Measurements from ENCODE around the gene OCLN.
"Not testable (repeated sequence)": the region's sequence is repeated elsewhere in the genome, so short reads cannot be mapped to it uniquely, and the experiment has no call there.

OCLN gene

DNA sequence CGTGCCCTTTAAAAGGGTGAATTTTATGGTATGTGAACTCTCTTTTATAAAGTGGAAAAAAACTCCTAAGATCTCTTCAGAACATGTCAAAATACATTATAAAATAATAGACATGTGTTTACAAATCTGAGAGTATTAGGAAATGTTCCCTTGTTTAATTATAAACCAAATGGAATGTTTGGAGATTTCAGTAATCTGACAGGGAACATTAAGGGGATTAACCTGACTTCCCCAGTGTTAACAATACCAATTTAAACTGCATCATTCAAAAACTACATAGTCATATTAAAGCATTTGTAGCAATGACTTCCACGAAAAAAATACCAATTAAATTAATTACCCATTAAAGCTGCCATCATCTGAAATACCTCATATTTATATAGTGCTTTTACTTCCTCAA is 1.6 kb upstream of the OCLN start:
- in situ Hi-C loops (cut with MboI; ENCODE audit: low sequenced_read_pairs) = no loop called here

DNA sequence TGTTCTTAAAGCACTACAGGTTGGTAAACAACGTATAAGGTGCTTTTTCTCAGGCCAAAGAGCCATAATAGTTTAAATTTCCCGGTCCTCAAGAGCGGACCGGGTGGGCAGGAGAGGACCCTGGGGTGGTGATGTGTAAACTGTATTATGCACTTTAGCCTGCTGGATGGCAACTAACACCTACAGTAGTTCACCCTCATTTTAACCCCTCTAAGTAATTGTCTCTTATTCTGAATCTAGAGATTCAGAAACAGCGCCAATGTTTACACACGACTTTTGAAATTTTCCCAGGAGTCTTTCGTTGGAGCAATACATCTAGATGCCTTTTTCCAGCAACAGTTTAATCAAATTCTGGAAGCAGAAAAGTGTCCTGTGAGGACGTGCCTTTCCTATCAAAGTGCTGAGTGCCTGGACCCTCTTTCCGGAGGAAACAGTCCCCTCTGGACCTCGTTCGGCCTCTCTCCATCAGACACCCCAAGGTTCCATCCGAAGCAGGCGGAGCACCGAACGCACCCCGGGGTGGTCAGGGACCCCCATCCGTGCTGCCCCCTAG is 676 bp upstream of the OCLN start:
- in situ Hi-C loops (cut with MboI; ENCODE audit: low sequenced_read_pairs) = no loop called here

DNA sequence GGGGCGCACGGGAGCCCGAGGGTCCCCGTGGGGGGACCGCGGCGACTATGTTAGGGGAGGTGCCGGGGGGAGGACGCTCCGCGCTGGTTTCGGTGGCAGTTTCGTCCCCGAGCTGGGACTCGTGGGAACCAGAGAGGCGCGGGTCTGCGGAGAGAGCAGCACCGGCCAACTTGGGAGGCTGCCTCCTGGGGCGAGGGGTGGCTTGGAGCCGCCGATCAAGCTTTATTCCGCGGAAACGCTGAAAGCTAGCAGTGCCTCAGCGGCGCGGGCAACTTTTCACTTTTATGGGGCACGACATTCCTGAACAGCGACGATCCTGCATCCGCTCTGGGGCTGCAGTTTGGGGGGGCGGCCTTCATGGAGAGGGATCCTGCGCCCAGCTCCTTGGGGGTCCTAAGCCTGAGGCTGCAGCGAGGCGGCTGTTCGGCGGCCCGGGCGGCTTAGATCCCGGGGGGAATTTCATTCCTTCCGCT is 369 bp downstream of the OCLN start:
- in situ Hi-C loops (cut with MboI; ENCODE audit: low sequenced_read_pairs) = no loop called here

DNA sequence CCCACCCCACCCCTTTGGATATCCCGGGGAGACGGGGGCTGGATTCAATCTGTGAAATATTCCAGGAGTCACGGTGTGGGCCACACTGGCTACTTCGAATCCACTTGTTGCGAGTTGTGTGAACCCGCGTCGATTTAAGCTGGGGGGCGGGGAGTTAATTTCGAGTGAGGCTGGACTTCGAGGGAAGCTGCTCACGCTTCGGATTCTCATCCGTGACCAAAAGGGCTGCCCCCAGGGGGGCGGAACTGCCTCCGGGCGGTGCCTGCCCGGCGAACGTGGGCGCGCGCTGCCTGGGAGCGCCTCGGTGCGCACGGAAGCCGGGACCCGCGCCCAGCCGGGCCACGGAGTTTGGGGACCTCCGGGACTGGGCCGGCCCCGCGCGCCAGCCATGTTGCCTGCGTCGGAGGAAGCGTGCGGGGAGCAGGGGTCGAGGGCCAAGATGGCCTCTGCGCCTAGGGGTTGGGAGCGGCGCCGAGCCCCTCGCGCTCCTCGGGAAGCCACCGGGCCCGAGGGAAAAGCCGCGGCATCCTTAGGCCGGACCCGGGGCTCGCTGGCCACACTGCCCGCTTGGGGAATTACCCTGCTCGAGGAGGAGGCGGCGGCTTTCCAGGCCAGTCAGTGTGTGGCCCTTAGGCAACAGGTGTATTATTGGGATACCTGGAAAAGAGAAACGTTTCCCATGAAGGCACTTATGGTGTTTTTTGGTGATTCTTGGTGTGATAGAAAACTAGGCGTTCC is 975 bp downstream of the OCLN start:
- in situ Hi-C loops (cut with MboI; ENCODE audit: low sequenced_read_pairs) = no loop called here

DNA sequence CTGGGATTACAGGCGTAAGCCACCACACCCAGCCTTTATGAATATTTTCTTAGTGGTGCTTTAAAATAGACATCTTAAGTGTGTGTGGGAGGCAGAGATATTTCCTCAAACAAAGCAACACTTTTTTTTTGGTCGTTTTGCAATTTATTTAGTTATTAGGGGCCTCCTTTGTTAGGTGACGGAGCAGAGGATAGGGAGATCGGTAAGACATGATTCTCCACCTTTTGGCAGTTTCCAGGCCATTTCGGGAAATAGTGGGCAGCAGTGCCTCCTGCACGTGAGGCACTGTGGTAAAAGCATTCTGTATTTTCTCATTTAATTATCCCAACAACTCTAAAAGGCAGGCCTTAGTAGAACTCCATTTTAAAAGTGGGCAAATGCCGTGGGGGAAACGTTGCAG is 1.9 kb downstream of the OCLN start:
- in situ Hi-C loops (cut with MboI; ENCODE audit: low sequenced_read_pairs) = no loop called here

DNA sequence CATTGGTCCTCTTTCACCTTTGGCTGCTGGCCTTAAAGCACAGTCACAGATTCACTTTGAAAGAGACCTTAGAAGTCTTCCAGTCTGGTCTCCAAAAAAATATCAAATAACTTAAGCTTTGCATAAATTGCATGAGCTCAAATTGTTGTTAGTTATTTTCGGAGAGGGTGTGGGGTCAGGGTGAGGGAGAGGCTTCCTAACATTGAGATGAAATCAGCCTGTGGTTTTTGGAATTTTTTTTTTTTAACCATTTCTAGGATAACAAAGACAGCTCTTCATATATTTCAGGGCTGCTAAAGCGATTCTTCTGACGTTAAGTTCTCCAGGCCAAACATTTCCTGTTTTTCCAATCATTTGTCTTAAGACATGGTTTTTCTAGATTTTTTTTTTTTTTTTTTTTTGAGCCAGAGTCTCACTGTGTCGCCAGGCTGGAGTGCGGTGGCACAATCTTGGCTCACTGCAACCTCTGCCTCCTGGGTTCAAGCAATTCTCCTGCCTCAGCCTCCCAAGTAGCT is 4.5 kb downstream of the OCLN start:
- in situ Hi-C loops (cut with MboI; ENCODE audit: low sequenced_read_pairs) = no loop called here

DNA sequence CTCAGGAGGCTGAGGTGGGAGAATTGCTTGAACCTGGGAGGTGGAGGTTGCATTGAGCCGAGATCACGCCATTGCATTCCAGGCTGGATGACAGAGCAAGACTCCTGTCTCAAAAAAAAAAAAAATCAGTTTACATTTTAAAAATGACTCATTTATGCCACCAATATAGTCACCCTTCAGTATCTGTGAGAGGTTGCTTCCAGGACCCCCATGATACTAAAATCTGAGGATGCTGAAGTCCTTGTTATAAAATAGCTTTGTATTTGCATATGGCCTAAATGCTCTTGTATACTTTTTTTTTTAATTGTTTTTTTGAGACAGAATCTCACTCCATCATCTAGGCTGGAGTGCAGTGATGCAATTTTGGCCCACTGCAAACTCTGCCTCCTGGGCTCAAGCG is 5.8 kb downstream of the OCLN start:
- in situ Hi-C loops (cut with MboI; ENCODE audit: low sequenced_read_pairs) = no loop called here

DNA sequence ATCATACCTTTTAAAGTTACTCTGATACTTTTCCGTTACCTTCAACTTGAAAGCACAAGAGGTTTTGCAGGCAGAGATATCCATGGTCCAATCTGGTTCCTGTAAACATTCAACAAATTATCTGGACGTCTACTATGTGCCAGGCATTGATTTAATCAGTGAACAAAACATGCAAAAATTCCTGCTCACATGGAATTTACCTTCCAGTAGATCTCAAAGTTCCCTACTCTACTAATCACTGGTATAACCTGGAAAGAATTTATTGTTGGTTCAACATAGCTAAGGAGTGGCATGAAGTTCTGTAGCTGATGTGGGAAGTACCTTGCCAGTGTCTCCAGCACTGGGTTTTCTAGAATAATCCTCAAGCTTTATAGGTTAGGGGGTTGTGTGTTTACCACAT is 9.8 kb downstream of the OCLN start:
- in situ Hi-C loops (cut with MboI; ENCODE audit: low sequenced_read_pairs) = no loop called here

DNA sequence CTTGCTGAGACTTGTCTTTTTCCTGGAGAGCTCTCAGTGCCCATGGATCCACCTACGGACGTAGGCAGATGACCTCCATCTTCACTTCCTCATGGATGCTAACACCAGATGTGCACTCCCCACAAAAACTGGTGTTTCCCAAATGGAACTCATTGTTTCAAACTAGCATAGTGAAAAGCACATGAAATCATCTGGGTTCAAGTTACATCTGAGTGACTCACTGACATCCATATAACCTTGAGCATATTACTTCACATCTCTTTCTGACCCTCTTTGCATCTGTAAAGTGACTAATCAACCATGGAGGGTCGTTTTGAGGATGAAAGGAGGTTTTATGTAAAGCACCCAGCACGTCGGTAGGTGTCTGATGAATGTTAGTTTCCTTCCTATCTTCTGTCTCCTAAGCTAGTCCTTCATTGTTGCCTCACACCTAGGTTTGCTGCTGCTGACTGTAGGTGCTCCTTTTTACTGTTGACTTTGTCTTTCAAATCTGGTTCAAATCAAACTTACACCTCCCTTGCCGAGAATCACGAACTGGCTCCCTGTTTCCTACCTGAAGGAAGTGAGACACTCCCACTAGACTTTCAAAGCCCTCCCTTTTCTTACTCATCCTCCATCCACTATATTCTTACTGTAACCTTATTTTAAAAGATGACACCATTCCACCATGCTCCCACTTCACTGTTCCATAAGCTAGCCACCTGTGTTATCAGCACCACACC is 10.3 kb downstream of the OCLN start:
- in situ Hi-C loops (cut with MboI; ENCODE audit: low sequenced_read_pairs) = no loop called here

DNA sequence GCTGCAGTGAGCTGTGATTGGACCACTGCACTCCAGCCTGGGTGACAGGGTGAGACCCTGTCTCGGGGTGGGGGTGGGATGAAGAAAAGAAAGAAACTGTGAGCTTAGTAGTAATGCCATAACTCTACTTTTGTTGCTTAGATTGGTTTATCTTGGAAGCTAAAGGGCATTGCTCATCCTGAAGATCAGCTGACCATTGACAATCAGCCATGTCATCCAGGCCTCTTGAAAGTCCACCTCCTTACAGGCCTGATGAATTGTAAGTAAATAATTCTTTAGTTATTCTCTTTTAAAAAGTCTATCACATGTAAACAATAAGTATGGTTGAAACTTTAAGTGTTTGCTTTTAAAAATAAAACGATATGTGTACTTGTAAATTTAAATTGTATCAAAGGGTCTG is 11.4 kb downstream of the OCLN start:
- in situ Hi-C loops (cut with MboI; ENCODE audit: low sequenced_read_pairs) = no loop called here

DNA sequence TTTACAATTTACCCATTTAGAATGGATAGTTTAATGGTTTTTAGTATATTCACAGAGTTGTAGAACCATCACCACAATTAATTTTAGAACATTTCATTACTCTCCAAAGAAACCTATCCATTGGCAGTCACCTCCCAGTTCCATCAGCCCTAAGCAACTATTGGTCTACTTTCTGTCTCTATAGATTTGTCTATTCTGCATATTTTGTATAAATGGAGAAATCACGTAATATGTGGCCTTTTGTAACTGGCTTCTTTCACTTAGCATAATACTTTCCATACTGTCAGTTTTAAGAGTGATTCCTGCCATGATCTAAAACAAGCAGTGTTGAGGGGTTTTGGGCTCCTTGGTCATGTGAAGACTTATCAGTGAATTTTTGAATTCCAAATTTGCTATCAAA is 12.7 kb downstream of the OCLN start:
- in situ Hi-C loops (cut with MboI; ENCODE audit: low sequenced_read_pairs) = no loop called here

DNA sequence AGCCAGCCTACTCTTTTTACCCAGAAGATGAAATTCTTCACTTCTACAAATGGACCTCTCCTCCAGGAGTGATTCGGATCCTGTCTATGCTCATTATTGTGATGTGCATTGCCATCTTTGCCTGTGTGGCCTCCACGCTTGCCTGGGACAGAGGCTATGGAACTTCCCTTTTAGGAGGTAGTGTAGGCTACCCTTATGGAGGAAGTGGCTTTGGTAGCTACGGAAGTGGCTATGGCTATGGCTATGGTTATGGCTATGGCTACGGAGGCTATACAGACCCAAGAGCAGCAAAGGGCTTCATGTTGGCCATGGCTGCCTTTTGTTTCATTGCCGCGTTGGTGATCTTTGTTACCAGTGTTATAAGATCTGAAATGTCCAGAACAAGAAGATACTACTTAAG is 16.6 kb downstream of the OCLN start:
- in situ Hi-C loops (cut with MboI; ENCODE audit: low sequenced_read_pairs) = no loop called here

DNA sequence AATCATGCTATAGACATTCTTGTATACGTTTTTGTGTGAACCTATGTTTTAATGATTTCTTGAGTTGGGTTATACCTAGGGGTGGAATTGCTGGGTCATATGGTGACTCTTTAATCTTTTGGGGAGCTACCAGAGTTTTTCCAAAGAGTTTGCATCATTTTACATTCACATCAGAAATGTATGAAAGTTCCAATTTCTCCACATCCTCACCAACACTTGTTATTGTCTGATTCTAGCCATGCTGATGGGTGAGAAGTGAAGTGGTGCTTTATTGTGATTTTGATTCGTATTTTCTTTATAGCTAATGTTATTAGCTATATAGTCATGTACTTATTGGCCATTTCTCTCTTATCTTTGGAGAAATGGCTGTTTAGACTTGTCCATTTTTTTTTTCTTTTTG is 18.1 kb downstream of the OCLN start:
- in situ Hi-C loops (cut with MboI; ENCODE audit: low sequenced_read_pairs) = no loop called here

DNA sequence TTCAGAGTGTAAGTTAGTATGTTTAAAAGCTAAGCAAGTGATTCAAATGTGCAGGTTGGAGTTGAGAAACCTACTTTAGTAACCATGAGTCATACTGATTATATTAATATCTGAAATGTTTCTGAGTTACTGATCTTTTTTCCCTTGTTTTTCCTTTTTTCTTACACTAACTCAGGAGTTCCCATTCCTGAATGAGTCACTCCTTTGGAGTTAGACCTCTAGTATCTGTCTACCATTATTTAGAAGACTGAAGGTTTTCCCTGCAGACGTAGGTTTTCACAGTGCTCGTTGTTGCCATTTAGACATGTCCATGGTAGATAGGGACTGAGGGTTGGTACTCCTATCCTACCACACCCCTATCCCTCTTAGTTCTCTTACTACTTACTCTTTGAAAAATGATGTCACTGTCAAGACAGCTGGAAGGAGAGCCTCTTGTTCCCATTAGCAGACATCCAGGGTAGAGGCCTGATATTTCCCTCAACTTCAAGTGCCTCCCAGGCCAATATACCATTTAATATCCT is 20.2 kb downstream of the OCLN start:
- in situ Hi-C loops (cut with MboI; ENCODE audit: low sequenced_read_pairs) = no loop called here

DNA sequence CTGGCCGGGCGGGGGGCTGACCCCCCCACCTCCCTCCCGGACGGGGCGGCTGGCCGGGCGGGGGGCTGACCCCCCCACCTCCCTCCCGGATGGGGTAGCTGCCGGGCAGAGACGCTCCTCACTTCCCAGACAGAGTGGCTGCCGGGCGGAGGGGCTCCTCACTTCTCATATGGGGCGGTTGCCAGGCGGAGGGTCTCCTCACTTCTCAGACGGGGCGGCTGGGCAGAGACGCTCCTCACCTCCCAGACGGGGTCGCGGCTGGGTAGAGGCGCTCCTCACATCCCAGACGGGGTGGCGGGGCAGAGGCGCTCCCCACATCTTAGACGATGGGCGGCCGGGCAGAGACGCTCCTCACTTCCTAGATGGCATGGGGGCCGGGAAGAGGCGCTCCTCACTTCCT is 23.0 kb downstream of the OCLN start:
- in situ Hi-C loops (cut with MboI; ENCODE audit: low sequenced_read_pairs) = not testable (repeated sequence)

DNA sequence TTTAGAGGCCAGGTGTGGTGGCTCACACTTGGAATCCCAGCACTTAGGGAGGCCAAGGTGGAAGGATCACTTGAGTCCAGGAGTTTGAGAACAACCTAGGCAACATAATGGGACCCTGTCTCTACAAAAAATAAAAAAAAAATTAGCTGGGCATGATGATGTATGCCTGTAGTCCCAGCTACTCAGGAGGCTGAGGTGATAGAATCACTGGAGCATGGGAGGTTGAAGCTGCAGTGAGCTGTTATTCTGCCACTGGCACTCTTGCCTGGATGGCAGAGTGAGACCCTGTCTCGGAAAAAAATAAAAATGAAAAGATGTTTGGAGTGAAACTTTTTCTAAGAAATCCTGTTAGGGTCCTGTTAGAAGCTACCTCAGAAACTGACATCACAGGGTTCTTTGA is 24.2 kb downstream of the OCLN start:
- in situ Hi-C loops (cut with MboI; ENCODE audit: low sequenced_read_pairs) = no loop called here

DNA sequence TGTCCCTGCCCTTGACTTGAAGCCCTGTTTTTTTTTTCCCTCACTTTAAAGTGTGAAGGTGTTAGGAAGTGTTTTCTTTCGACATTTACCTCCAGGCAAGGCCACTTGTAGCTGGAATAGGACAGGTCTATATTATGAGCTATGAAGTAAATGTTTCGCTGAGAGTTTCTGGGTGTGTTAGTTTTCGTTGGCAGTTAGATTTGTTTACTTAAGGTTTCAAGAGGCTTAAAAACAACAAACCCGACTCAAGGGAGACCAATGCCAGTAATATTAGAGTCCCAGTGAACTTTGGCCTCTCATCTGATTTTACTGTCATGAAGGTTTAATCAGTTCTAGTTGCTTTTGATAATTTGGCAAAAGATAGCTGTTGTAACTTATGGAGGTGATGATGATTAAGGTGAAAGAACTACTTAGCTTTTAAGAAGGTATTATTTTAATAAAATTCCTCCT is 25.2 kb downstream of the OCLN start:
- in situ Hi-C loops (cut with MboI; ENCODE audit: low sequenced_read_pairs) = no loop called here

DNA sequence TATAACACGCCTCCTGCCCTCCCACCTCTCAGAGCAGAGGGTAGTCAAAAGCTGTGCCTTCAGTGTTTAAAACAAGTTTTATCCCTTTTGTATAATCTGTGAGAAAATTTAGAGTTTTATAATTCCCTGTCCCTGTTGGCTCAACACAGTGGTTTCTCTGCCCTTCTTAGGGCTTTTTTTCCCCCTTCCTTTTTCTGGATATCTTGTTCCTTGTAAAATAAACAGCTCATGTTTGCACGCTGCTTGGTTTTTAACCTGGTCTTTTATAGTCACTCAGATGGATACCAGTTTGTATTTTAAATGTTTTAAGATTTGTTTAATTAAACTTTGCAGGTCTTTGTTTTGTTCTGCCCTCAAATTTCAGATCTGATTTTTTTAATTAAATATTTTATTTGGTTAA is 26.7 kb downstream of the OCLN start:
- in situ Hi-C loops (cut with MboI; ENCODE audit: low sequenced_read_pairs) = no loop called here

DNA sequence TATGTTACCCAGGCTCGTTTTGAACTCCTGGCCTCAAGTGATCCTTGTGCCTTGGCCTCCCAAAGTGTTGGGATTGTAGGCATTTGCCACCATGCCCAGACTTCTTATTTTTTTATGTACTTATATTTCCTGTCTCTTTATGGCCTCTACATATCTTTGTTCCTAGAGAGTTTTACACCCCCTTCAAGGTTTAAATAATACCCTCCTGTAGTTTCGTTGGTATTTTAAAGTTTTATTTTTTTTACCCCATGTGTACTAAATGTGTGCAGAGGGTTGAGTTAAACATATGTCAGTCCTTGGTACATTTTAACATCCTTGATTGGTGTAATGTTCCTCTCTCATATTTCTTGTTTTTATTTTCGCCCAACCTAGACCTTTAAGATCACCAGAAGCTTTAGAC is 29.4 kb downstream of the OCLN start:
- in situ Hi-C loops (cut with MboI; ENCODE audit: low sequenced_read_pairs) = no loop called here

DNA sequence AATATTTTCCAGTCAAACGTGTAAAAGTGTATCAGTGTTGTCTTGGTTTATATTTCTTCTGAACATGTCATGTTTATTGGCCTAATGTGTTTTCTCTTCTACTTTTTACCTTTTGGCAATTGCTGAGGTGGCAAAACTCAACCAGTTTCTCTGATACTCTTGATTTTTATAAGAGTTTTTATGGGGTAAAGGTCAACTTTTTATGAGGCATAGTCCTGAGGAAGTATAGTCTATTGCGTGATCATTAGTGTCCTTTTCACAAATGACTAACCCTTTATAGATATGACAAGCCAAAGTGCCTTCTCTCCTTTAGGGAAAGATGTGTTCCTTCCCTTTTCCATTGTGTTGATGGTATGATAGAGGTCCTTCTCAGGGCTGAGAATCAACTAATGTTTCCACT is 32.9 kb downstream of the OCLN start:
- in situ Hi-C loops (cut with MboI; ENCODE audit: low sequenced_read_pairs) = no loop called here

DNA sequence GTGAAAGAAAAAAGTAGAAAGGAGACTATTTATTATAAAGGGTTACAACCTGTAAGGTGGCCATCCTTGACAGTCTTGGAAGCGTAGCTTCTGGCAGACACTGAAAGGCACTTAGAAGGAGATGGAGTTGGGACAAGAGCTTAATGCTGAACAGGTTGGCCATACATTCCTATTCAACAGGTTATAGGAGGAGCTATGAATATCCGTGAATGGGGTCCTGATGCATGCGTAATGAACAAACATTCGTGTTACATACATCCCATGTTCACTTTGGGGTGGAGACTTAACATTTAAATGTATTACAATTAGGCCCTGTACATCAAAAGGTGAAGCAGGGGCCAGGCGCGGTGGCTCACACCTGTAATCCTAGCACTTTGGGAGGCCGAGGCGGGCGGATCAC is 34.1 kb downstream of the OCLN start:
- in situ Hi-C loops (cut with MboI; ENCODE audit: low sequenced_read_pairs) = no loop called here
